ENCODE measurements around the gene KNCN.

- no peak for TF ChIP-seq POLR2A (IDR thresholded peaks at IDR 0.05)
- TF ChIP-seq CTCF (IDR thresholded peaks at IDR 0.05 in 4 of 5, conservative IDR thresholded peaks at IDR 0.05 in 1 of 5) = no peak
These were observed 21.1 kb downstream of the KNCN start for GRCh38 chr1:46530311-46530710.

Data from gastrocnemius medialis (tissue), 4 donors.